Retinal pigment epithelial cell (primary cell): ENCODE measurements around the gene STMN3.
"Not testable (repeated sequence)": the region's sequence is repeated elsewhere in the genome, so short reads cannot be mapped to it uniquely, and the experiment has no call there.

ENCODE experiments used
- DNase-seq: peaks from one replicate; pipeline ENCODE4 v3.0.0-alpha.2; 2010; ENCODE audit warnings: low read depth
- H3K4me3 ChIP-seq: 2 replicates; pipeline ENCODE4 v1.5.1; 2011; ENCODE audit warnings: mild to moderate bottlenecking, low read length, control low read depth, moderate library complexity
- TF ChIP-seq, protein P1 (sequence below): conservative IDR thresholded peaks from 2 replicates; pipeline ENCODE4 v1.5.1; 2011; ENCODE audit warnings: low read depth, low read length, control low read depth, inconsistent platforms

Gene STMN3

DNA sequence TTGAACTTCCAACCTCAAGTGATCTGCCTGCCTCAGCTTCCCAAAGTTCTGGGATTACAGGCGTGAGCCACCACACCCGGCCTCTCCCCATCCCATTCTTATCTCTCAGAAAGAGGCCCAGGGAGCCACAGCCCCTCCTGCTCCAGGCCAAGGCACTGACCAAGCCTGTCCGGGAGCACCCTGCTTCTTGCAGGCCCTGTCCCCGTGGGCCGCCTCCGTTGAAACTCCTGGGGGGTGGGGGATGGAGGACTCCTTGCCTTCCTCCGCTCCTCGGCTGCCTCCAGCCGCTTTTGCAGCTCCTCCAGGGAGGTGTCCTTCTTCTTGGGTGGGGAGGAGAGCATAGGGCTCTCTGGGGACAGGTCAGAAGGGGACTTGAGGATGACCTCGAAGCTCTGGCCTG is 9.7 kb downstream of the STMN3 start:
- H3K4me3 ChIP-seq: no peak overlapping the region
- DNase-seq: no peak
- TF ChIP-seq, protein P1, sequence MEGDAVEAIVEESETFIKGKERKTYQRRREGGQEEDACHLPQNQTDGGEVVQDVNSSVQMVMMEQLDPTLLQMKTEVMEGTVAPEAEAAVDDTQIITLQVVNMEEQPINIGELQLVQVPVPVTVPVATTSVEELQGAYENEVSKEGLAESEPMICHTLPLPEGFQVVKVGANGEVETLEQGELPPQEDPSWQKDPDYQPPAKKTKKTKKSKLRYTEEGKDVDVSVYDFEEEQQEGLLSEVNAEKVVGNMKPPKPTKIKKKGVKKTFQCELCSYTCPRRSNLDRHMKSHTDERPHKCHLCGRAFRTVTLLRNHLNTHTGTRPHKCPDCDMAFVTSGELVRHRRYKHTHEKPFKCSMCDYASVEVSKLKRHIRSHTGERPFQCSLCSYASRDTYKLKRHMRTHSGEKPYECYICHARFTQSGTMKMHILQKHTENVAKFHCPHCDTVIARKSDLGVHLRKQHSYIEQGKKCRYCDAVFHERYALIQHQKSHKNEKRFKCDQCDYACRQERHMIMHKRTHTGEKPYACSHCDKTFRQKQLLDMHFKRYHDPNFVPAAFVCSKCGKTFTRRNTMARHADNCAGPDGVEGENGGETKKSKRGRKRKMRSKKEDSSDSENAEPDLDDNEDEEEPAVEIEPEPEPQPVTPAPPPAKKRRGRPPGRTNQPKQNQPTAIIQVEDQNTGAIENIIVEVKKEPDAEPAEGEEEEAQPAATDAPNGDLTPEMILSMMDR: no peak

DNA sequence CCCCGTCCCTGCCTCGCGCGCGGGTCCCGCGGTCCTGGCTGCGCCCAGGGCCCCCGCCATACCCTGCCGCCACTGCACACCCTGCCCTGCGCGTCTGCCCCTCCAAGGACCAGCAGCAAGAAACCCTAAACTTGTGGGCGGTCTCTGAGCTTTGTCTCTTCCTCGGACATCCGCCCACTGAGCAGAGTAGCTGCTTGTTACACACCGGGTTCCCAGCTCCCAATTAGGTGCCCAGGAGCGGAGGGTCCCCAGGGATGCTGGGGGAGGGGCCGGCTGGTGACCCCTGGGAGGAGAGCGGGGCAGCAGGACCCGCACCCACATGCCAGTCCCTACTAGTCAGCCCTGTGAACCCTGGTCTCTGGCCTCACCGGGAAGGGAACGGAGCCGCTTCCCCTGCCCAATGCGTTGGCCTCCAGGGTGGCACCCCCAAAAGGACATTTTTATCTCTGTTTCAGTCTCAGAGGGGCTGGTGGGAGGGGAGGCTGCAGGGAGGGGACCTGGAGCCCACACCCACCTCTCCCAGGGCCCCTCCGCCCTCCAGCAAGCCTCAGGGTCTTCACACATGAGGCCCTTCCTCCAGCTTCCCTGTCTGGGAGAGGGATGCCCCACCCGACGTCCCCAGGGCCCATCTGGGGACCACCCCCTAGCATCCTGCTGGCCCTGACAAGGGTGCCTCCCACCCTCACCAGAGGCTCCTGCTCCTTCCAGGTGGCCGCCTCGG is 10.5 kb downstream of the STMN3 start:
- peak overlapping the region; percentile 35 for H3K4me3 ChIP-seq
- TF ChIP-seq, protein P1: no peak
- no peak for DNase-seq

DNA sequence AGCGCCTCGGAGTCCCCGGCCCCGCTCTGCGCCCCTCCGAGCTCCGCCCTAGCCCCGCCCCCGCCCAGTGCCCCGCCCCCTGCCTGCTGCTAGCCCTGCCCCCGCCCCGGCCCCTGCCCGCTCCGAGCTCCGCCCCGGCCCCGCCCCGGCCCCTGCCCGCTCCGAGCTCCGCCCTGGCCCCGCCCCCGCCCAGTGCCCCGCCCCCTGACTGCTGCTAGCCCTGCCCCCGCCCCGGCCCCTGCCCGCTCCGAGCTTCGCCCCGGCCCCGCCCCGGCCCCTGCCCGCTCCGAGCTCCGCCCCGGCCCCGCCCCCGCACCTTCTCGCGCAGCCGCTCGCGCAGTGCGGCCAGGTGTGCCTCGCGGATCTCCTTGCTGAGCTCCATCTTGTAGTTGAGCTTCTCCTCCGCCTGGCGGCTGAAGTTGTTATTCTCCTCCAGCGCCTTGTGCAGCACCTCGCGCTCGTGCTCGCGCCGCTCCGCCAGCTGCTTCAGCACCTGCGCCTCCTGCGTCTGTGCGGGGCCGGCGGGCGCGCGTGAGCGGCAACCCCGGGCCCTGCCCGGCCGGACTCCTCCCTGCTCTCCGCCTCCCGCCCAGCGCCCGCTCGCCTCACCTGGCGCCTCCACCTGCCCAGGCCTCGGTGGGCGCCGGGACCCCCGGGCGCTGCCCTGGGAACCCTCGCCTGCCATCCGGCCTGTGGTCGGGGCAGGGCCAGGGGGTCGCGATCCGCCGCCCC is 11.3 kb downstream of the STMN3 start:
- peak; percentile 48 for DNase-seq
- peak overlapping the region; percentile 42 for H3K4me3 ChIP-seq
- TF ChIP-seq, protein P1: peak; percentile 44

DNA sequence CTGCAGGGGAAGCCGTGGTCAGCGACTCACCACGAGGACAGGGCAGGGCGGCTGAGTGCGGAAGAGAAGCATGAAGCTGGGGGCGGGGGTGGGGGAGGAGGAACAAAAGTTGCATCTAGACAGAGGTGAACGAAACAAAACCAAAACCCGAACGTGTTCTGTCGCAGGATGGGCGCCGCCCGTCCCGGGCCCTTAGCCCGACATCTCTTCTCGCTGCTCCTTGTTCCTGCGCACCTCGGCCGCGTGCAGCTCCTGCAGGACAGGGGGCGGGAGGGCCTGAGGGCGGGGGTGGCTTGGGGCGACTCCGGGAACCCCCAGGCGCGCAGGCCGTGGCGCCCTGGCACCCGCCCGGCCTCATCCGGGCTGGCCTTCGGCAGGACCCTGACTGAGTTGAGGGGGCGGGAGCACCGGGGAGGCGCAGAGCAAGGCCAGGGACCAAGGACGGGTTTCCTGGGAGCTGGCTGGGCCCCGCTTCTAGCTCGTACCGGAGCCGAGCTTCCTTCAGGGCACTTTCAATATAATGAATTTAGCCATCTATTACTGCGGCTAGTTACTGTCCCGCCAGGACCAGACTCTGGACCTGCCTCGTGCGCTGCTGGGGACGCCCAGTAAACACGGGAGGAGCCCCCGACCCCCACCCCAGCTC is 12.0 kb downstream of the STMN3 start:
- H3K4me3 ChIP-seq: peak overlapping the region; percentile 42
- DNase-seq: no peak
- TF ChIP-seq, protein P1: no peak

DNA sequence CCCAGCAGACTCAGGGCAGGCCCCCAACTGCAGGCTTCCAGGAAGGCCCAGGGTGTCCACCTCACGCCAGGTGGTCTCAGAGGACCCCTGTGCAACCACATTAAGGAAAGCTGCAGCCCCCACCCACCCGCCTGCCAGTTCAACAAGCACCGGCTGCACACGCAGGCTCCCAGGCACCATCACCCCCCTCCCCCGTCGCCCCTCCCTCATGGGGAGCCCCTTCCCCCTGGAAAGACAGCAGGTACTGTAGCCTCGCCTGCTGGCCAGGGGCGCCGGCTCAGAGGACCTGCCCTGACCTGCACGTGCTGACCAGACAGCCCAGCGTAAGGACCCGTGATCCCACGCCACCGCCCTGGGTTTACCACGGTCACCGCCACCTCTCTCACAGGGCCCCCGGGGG is 12.5 kb downstream of the STMN3 start:
- DNase-seq, H3K4me3 ChIP-seq: not testable (repeated sequence)

DNA sequence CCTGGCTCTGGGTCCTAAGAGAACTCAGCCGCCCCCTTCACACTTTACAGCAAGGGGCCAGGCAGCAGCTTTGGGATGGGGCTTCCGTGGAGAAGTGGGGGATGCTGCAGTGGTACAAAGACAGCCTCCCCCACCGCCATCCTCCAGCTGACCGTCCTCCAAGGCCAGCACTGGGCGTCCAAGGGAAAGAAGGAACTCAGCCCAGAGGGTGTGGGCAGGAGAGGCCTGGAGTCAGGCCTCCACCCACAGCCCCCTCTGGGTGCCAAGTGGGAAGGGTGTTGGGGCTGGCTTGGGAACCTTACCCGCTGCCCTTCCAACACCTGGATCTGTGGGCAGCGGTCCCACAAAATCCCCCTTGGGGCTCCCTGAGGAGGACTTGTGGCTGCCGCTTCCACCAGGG is 13.1 kb downstream of the STMN3 start:
- no peak for DNase-seq
- TF ChIP-seq, protein P1: no peak
- H3K4me3 ChIP-seq: no peak overlapping the region

DNA sequence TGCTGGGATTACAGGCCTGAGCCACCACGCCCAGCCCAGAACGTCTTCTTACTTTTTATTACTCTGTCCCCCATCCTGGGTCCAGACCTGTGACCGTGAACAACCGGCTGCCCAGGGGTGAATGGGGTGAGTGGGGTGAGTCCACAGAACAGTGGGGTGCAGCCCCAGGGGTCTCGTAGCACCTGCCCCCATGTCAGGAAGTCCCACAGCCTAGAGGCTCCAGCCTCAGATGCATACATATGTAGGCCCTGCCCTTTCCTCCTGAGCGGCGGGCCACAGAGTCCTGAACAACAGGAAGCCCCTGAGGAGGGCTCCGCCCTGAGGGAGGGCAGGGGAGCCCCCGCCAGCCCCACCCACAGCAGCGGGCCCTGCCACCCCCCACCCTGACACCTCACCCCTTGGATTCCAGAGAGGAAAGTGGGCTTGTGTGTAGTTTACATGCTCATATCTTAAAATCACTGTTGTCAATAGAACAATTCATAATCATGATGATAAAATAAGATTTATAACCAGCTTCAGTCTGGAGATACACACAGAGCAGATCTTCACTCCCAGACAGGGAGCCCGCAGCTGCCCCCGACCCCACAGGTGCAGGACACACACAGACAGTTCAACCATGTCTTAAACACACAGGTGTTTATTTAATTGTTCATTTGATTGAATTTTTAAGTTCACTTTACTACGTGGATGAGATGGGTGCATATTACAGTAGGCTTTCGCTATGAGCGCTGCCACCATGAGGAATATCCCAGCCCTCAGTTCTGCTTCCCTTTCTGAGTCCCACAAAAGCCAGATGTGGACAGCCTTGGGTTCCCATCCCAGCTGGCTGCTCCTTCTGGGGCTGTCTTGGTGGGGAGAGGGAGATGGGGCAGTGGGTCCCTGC is 13.9 kb downstream of the STMN3 start:
- TF ChIP-seq, protein P1: no peak
- DNase-seq: no peak
- no peak overlapping the region for H3K4me3 ChIP-seq
